ENCODE data around the gene LDHA. TPM values are rescaled to one million over a fixed set of nuclear protein-coding genes. Genes with fewer than 3 reads are reported as not detected.

LDHA gene
- total and polyA plus RNA-seq, 2 of the 8 experiments (the other 6 are each of a cell fraction or from before 2014, with no cell fraction given): 443 to 486 TPM

- no peak for TF ChIP-seq SIN3A (conservative IDR thresholded peaks at IDR 0.05 in 1 of 2, IDR thresholded peaks at IDR 0.05 in 1 of 2; ENCODE audit: low read depth in 1 of 2, low read length in 2 of 2)
- no peak for TF ChIP-seq EGR1 (IDR thresholded peaks at IDR 0.05; ENCODE audit: borderline replicate concordance, low read depth, low read length)
- TF ChIP-seq BACH1 (IDR thresholded peaks at IDR 0.05; ENCODE audit: low read length): no peak
- no peak for TF ChIP-seq SIX5 (IDR thresholded peaks at IDR 0.05; ENCODE audit: low read depth, low read length)
- no peak for TF ChIP-seq JUND (IDR thresholded peaks at IDR 0.05; ENCODE audit: low read length)
- TF ChIP-seq RFX5 (IDR thresholded peaks at IDR 0.05; ENCODE audit: borderline replicate concordance, low read depth, low read length): no peak
- no peak for TF ChIP-seq JUN (IDR thresholded peaks at IDR 0.05; ENCODE audit: low read depth, low read length)
- no peak for TF ChIP-seq POLR2A (IDR thresholded peaks at IDR 0.05; ENCODE audit: control extremely low read depth in 1 of 2, low read depth in 2 of 2, low read length in 2 of 2)
These were observed 22.1 kb downstream of the LDHA start (continued) for GRCh38 chr11:18416459-18416858.
